Stimulated activated CD4-positive, alpha-beta T cell treated with anti-CD3 and anti-CD28 coated beads, Interleukin-15, amount 100 ng/mL, for 48 hours (primary cell): ENCODE results near the gene TENM3.

Source experiments
- DNase-seq, 2 donors: peaks; one replicate each; pipeline ENCODE4 v3.0.0-alpha.2; 2020; ENCODE audit warnings: low read depth in 2 of 2

TENM3 gene

DNA sequence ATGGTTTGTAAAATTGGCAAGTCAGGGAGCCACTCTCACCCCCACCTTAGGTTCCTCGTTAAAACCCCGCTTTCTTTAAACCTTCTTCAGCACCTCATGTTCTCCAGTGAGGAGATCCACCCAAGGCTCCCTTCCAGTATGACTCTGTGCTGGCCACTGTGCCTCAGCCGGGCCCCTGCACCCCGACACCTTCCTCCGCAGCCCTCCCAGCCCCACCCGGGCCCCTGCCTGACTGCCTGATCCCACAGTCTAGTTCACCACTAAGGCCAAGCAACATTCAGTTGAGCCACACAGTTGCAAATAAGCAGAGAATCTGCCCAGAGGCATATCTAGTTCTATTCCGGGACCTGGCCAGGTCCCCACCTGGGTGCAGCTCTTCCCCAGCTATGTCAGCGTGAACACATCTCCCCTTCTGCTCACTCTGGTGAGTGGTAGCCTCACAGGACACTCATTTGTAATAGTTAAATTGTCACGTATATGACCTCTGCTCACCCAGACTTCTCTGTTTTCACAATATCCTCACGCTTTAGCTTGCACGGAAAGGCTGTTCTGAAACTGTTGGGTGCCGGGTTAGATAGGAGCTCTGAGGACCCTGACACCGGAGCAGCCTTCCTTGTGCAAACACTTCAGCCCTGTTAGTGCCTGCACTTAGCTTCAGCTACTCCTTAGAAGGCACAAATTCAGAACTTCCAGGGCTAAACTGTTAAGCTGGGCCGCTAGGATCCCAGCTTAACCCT, 527.2 kb downstream of the TENM3 start:
- no peak for DNase-seq

DNA sequence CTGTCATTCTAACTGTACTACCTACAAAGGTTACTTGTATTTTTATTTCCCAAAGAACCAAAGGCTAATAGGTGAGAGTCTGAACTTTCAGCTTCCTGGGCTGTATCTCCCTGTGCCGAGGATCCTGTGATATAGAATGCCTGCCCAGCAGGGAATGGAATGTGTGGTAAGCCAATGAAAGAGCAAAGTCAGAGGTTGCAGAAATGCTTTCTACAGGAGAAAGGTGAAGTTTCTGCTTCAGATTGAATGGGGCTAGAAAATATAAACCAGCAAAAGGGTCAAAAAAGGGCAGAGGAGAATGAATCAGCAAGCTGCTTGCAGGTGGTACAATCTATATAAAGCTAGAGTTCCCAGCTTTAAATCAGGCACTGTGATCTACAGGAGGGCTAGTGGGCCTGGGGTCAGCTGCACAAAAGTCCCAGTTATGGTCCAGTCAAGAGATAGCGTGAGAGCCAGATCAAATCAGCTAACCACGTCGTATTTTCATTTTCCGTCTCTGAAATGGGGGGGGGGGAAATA, 527.9 kb downstream of the TENM3 start:
- DNase-seq, result no peak

DNA sequence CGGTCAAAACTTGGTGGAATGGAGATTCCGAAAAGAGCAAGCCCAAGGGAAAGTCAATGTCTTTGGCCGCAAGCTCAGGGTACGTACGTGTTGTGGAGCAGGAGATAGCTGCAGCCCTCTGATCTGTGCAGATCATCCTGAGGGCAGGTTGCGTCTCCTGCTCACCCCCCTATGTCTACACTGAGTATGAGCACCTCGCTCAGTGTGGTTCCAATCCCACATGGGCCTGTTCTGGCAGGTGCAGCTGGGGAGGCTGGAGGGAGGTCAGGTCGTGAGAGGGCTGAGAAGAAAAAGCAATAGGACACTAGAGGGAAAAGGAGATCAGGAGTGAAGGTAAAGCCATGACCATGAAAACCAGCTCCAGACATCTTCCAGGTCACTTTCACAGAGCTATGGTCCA, 531.9 kb downstream of the TENM3 start:
- no peak for DNase-seq

DNA sequence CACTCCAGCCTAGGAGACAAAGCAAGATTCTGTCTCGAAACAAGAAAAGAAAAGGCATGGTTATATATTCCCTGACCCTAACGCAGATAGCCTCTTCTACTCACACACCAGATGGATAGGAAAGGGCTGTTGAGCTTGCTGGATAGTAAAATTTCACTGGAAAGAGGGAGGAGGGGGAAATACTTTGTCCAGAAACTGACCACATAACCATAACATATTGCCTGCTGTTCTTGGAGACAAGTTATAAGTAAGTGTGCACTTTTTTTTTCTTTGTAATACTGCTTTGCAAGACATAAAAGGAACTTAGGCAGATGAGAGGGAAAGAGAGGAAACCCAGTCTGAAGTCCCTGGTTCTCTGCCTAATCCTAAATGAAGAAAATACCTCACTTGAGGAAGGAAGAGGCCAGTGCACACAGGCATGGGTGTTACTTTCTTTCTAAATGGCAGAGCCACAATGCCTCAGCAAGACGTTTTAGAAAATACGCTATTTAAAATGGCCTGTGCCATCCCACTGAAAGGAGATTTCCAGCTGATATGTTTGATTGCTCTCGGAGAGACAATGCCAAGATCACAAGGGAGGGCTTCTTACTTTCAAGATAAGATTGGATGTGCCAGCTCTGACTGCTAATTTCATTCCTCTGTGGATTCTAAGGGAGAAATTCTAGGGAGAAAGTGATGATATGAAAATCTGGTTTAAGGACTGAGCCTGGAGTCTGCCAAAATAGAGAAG, 533.3 kb downstream of the TENM3 start:
- DNase-seq, result no peak

DNA sequence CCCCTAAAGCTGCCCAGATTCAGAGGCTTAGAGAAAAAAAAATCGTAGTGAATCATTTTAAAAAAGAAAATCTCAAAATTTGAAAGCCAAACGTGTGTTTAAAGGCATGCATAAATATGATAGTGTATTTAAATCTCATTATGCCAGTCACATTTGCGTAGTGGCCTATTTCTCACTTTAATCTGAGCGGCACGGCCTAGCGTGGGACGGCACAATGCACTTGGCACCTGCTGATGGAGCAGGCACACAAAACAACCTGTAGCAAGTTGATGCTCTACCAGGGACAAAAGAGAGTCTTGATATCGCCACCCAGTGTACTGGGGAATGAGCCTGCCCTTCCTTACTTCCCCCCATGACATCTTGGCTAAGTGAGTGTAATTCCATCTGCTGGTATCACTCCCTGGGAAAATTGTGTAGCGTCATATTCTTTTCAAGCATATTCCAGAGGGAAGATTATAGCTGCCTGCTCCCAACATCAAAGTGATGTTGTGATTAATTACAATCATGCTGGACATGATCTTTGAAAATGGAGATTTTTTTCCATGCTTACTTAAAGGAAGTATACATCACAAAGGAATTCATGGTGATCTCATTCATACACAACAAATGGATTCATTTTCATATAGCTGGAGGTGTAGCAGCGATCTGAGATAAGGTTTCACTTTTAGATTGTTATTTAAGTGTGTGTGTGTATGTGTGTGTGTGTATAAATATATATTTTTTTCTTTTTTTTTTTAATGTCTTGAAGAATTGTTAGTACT, 535.2 kb downstream of the TENM3 start:
- no peak for DNase-seq

DNA sequence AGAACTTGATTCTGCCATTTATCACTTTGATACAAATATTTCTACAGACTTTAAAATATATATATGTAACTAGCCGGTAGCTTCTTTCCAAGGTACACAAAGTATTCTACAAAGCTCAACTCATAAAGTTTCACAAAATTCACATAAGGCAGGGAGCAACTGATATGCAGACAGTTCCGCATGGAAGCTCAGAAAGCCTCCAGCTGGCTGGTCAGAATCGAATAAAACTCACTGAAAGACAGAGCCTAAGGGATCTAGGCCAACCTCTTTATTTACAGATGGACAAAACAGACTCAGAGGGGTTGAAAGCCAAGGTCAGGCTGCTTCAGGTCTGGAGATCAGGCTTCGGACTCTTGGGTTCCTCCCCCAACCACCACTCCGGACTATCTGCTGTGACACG, 543.8 kb downstream of the TENM3 start:
- no peak for DNase-seq

DNA sequence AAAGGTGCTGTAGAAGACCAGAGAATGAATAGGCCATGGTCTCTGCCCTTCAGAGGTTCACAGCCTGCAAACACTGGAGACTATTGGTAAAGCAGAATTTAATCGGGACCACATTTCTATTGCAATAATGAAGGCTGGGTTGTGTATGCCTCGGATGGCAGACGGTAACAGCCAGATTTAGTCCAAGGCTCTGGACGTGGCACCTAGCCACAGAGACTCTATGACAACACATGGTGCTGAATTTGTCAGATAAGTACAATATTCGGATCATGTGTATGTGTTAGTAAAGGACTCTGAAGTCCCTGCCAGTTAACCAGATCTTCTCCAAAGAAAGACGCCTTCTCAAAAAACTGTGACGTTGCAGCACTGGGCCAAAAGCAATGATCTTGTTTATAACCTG, 545.0 kb downstream of the TENM3 start:
- no peak for DNase-seq

DNA sequence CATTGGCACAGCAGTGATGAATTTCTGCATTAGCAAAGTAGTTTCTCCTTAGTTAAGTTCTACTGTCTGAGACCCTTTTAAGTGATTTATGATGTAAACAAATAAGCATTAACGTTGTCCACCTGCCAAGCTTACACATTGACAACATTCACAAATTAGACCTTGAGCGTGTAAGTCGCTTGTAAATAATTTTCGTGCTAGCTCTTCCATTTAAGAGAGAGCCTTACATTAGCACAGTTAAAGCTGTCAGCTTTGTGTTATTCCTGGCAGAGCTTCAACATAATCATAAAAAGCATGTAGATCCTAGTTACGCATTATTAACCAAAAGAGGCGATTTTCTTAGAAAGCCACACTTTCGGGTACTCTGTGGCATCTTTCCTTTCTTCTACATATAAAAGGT, 546.3 kb downstream of the TENM3 start:
- no peak for DNase-seq

DNA sequence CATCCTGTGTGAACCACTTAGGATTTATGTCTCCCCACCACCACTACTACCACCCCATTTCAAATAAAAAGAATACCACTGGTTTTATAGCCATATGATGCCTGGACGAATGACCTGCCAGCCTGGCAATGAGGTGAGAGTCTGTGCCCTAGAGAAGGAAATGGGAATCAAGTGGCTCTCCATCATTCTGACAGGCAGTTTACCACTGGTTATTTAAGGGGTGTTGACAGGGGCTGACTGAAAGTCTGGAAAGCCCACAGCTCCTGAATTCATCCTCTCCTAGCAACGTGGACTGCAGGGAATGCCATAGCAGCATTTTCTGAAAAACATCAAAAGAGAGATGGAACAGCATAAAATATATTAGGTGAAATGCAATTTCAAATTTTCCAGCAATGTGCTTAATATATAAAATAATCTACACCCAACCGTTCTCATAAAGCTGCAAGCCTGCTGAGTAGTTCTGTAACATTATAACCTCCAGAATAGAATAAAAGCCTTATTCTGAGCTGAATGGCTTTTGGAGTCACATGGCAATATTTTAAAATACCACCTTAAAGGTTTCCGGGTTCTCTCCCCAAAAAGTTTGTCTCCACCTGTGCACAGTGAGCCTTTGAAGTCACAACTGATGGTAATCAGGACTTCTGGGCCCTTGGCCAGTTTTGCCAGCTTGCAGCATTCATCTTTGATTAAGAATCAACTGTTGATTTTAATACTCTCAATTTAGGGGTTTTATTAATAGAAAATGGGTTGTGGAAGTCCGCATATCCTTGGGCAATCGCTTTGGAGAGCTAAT, 552.4 kb downstream of the TENM3 start:
- no peak for DNase-seq

DNA sequence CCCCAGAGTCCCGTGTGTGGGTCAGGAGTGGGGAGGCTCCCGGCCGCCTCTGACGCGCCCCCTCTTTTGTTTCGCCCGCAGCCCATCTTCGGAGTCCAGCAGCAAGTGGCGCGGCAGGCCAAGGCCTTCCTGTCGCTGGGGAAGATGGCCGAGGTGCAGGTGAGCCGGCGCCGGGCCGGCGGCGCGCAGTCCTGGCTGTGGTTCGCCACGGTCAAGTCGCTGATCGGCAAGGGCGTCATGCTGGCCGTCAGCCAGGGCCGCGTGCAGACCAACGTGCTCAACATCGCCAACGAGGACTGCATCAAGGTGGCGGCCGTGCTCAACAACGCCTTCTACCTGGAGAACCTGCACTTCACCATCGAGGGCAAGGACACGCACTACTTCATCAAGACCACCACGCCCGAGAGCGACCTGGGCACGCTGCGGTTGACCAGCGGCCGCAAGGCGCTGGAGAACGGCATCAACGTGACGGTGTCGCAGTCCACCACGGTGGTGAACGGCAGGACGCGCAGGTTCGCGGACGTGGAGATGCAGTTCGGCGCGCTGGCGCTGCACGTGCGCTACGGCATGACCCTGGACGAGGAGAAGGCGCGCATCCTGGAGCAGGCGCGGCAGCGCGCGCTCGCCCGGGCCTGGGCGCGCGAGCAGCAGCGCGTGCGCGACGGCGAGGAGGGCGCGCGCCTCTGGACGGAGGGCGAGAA, 556.5 kb downstream of the TENM3 start:
- no peak for DNase-seq

DNA sequence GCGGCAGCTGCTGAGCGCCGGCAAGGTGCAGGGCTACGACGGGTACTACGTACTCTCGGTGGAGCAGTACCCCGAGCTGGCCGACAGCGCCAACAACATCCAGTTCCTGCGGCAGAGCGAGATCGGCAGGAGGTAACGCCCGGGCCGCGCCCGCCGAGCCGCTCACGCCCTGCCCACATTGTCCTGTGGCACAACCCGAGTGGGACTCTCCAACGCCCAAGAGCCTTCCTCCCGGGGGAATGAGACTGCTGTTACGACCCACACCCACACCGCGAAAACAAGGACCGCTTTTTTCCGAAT, 557.0 kb downstream of the TENM3 start:
- DNase-seq, result no peak

DNA sequence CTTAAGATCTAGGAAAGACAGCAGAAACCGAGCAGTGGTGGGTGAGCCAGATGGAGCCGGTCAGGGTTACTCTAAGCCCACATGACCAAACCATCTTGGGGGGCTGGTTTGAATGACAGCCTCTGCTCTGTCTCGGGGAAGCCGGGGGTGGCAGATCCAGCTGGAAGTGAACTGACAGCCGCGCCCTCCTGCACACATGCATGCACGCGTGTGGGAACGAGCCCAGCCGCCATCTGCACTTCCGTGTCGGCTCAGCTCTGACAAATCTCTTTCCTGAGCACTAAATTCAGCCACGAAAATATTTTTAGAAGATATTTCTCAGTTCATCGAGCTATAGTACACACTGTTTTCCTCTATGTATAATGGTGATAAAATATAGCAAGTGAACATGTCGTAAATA, 558.4 kb downstream of the TENM3 start:
- DNase-seq, result no peak

DNA sequence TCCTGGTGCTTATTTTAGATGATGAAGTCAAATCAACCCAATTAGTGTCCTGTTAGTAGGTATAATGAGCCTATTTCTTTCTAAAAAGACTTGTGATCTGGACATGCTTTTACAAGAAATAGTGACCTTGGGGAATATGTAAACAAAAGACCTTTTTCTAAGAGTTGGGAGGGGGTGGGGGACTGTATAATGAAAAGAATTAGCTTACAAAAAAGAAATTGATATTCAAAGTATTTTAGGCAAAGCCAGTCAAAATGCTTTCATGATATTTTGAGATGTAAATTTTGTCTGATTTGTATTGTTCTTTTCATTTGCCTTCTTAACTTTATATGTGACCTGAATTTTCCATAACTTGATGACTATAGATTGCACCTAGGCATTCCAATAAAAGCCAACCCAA, 559.4 kb downstream of the TENM3 start:
- no peak for DNase-seq

DNA sequence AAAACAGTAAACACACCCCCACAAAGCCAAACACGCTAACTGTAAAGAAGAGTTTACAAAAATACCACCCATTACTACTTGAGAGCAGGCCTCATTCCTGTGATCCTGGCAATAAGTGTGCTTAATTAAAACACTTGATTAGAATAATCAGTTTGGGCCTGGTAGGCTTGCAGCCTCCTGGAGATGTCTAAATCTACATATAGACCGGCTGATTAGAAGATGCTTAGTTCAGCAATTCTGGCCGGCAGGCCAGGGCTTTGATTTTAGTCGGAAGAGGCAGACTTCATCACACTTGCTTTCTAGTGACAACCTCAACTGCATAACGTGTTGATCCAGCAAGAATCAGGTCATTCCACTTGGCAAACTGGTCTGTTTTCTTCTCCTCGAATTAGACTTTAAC, 560.0 kb downstream of the TENM3 start:
- DNase-seq, result no peak

DNA sequence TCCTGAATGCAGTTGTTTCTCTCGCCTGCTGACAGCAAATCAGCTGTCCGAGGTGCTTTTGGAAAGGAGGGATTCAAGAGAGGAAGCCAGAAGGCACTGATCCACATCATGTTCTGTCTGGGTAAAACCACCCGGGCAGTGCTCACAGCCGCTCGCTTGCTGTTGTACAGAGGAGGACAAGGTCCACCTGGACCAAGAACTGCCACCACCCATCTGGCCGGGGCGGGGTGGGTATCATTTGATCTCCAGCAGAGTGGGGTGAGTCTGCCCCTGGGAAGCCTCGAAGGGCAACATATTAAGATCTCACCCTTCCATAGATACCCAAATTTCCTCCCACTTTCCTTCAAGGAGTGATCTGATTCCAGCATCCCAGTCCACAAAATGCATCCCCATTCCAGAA, 560.9 kb downstream of the TENM3 start:
- DNase-seq, result no peak

DNA sequence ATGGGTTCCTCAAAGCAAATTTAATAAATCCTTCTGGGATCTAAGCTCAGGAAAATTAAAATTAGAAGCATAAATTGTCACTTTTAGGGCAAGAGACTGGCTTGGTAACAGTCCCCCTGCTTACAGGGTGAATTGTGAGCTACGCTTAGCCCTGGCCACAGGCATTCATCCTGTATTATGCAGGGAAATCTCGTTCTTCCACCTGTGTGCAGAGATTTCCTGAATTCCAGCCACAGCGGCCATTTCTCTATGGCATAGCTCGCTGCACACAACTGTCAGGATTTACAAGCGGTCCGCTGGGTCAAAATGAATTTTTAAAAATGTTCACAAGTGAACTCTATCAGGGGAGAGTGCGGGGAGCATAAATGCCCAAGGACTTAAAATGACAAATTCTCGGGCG, 562.1 kb downstream of the TENM3 start:
- no peak for DNase-seq

DNA sequence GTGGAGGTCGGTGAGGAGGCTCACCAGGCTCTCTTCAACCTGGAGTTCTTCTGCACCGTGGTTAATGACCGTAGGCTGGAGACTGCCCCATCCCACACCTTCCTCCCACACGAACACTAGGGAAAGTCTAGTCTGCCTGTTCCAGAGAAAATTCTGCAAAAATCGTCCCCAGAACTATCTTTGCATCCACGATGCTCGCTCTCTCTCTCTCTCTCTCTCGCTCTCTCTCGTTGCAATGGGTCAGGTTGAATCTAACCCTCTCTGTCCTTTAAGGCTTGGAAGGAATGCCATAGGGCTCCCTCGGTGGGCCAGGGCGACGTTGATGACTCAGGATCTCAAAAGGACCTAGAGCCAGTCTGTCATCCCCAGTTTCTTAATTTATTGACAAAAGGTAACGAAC, 562.5 kb downstream of the TENM3 start:
- no peak for DNase-seq

DNA sequence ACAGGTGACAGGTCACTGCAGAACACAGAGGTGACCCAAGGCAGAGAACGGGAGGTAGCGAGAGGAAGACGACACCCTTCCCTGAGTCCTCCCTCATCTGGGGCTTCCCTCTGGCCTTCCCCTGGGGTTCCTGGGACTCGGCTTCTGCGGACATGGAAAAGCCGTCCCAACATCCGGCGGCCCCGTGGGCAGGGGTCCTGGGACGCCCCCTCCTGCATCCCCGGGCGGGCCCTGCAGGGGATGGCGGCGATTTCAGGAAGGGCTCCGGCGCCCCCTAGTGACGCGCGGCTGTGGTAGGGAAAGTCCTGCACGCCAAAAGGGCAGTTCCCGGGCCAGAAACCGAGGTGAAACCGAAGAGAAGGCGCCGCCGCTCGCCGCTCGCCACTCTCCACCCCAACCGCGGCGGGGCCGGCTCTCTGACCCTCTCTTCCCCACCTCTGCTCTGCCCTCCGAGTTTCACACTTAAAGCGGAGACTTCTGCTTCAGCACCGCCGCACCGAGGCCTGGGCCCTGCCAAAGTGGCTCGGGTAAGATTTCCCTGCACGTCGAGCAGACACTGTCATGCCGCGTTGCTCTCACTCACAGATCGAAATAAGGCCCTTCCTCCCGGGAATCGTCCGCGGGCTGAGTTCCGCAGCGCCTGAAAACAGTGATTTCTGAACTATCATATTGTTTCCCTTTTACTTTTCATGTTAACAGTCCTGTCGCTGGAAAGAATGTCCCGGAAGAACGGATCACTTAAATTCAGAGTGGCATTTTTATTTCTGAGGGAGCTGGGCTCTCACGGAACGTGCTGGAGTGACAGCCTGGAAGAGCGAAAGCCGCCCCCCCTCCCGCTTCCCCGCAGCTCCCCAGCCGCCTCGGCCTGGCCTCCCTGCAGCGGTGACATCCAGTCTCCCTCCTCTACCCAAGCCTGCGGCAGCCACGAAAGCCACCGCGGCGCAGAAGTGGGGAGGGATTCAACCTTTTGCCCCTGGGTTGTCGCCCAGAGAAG, 563.4 kb downstream of the TENM3 start:
- peak; percentile 15 to 57 for DNase-seq

DNA sequence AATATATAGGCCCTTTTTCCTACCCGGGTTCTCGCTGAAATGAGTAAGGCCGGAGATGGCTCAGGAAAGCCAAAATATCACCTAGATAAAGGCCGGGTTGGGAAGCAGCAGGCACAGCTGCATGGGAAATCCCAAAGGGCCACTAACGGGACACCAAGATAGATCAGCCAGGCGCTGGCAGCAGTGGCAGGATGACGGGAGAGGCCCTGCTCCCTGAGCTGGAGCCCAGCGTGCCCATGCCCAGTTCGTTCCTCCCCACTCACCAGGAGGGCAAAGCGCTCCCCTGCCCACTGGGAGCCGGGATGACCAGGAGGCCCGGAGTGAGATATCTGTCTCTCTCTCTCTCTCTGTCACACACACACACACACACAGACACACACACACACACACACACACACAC, 564.1 kb downstream of the TENM3 start:
- DNase-seq, result no peak
